Esophagus muscularis mucosa (tissue), 4 donors: ENCODE data around the gene CFAP161. TPM values are rescaled to one million over a fixed set of nuclear protein-coding genes. Genes with fewer than 3 reads are reported as not detected.

Experiments used
- DNase-seq: peaks from one replicate; pipeline ENCODE4 v3.0.0-alpha.2; 2017; ENCODE audit errors: extremely low spot score
- H3K27ac ChIP-seq, 4 donors: fragments of 200-600 bp; sonication (generic); replicated peaks in 1 of 4; 1 replicate in 3 of 4; 2 replicates in 1 of 4; pipeline ENCODE4 v1.5.1; 2016 to 2019; ENCODE audit warnings: mild to moderate bottlenecking in 1 of 4
- H3K27me3 ChIP-seq, 4 donors: fragments of 200-600 bp; sonication (generic); one replicate each; pipeline versions ENCODE4 v1.5.1 to v1.6.0; 2016 to 2019
- H3K36me3 ChIP-seq, 4 donors: fragments of 200-600 bp; sonication (generic); one replicate each; pipeline ENCODE4 v1.5.1; 2016 to 2019
- H3K4me1 ChIP-seq, 4 donors: fragments of 200-600 bp; sonication (generic); one replicate each; pipeline ENCODE4 v1.5.1; 2016 to 2019
- H3K4me3 ChIP-seq, 4 donors: fragments of 200-600 bp; sonication (generic); 1 replicate in 2 of 4; 2 replicates in 2 of 4; pipeline ENCODE4 v1.5.1; 2016 to 2019; ENCODE audit warnings: mild to moderate bottlenecking in 4 of 4, moderate library complexity in 1 of 4
- H3K9me3 ChIP-seq, 4 donors: fragments of 200-600 bp; sonication (generic); 1 replicate in 3 of 4; 2 replicates in 1 of 4; pipeline ENCODE4 v1.5.1; 2016 to 2019
- CTCF ChIP-seq, 3 experiments: fragments of 200-600 bp in 2 of 3; fragments of 450-650 bp in 1 of 3; sonication (generic) in 2 of 3; IDR thresholded peaks; one replicate each; pipeline ENCODE4 v1.5.1; 2017 to 2019; ENCODE audit warnings: antibody characterized with exemption in 3 of 3, mild to moderate bottlenecking in 2 of 3, moderate library complexity in 1 of 3
- EP300 ChIP-seq: sonication (generic); formaldehyde crosslinking; IDR thresholded peaks from one replicate; pipeline ENCODE4 v1.6.1; 2017; ENCODE audit warnings: antibody characterized with exemption
- POLR2A ChIP-seq: fragments of 450-650 bp; IDR thresholded peaks from one replicate; pipeline ENCODE4 v1.6.1; 2017; ENCODE audit warnings: antibody characterized with exemption, moderate library complexity, mild to moderate bottlenecking, low read depth
- POLR2AphosphoS5 ChIP-seq, 2 donors: sonication (generic); formaldehyde crosslinking; IDR thresholded peaks; one replicate each; pipeline ENCODE4 v1.6.1; 2017; ENCODE audit warnings: antibody characterized with exemption in 2 of 2
- WGBS: methylation state at CpG from one replicate; pipeline ENCODE4 v1.1.5; 2018; 5-methylcytosine and 5-hydroxymethylcytosine counted together
- intact Hi-C: fragments of 100-400 bp; cut with DNase I; formaldehyde crosslinking; loops from one replicate; pipeline ENCODE4 v1.15.1; 2023
- total RNA-seq, 4 donors: library from RNA; depleted of rRNA; stranded (reverse); fragments of >200 nt; gene quantifications; one replicate each; pipeline versions ENCODE4 v1.1.0 to v1.2.1, GENCODE V29; 2016

Gene CFAP161
- total RNA-seq, 4 donors from 2014 or later, result 0.66 to 0.71 TPM; not detected in 2

- H3K36me3 ChIP-seq, result no peaks in the 10 kb centered on the region
- no peaks in the 10 kb centered on the region for H3K27me3 ChIP-seq
- peak overlapping the region; percentile 39 to 53 (median 46) for H3K27ac ChIP-seq
- intact Hi-C loops, result no loop called here
- 47% methylated on average over 10 of the region's 11 CpGs for WGBS
- H3K4me1 ChIP-seq, result peaks cover 20 to 36% (median 26%) of the 10 kb centered on the region in 4 donors
- TF ChIP-seq CTCF (IDR thresholded peaks at IDR 0.05) (no peak), POLR2AphosphoS5 (IDR thresholded peaks at IDR 0.05) (peak; percentile 45 to 53)
- no peak for DNase-seq
- no peaks in the 10 kb centered on the region for H3K9me3 ChIP-seq
- H3K4me3 ChIP-seq, result no peak overlapping the region
These were observed 26.5 kb downstream of the CFAP161 start for GRCh38 chr15:81160312-81161159.

- Histone ChIP-seq H3K27ac (peak overlapping the region; percentile 39 to 53 (median 46)), H3K36me3 (no peaks in the 10 kb centered on the region), H3K4me3 (no peak overlapping the region), H3K4me1 (peaks cover 20 to 31% (median 21%) of the 10 kb centered on the region in 4 donors), H3K27me3 (no peaks in the 10 kb centered on the region), H3K9me3 (no peaks in the 10 kb centered on the region)
- no peak for TF ChIP-seq EP300
- no peak for TF ChIP-seq CTCF (IDR thresholded peaks at IDR 0.05)
- TF ChIP-seq POLR2AphosphoS5 (IDR thresholded peaks at IDR 0.05), result no peak
- TF ChIP-seq POLR2A, result no peak
- intact Hi-C loops, result no loop called here
- no peak for DNase-seq
- 45% methylated on average over 4 of the region's 4 CpGs for WGBS
These were observed 27.1 kb downstream of the CFAP161 start for GRCh38 chr15:81161160-81161673.

GRCh38 chr15:81161851-81162250, 27.8 kb downstream of the CFAP161 start:
- DNase-seq, result no peak
- Histone ChIP-seq H3K9me3 (no peaks in the 10 kb centered on the region), H3K36me3 (no peaks in the 10 kb centered on the region), H3K27ac (peak overlapping the region in 3 of 4 donors; percentile 11 to 53 (median 52)), H3K27me3 (no peaks in the 10 kb centered on the region), H3K4me3 (no peak overlapping the region), H3K4me1 (peaks cover 20 to 31% (median 21%) of the 10 kb centered on the region in 4 donors)
- TF ChIP-seq POLR2AphosphoS5 (IDR thresholded peaks at IDR 0.05), result no peak
- TF ChIP-seq POLR2A, result no peak
- no peak for TF ChIP-seq CTCF (IDR thresholded peaks at IDR 0.05)
- no peak for TF ChIP-seq EP300
- intact Hi-C loops, result no loop called here
- 87% methylated on average over 7 of the region's 7 CpGs for WGBS

GRCh38 chr15:81163961-81164800, 30.1 kb downstream of the CFAP161 start:
- Histone ChIP-seq H3K4me1 (peaks cover 20 to 46% (median 29%) of the 10 kb centered on the region in 4 donors), H3K27me3 (no peaks in the 10 kb centered on the region), H3K9me3 (no peaks in the 10 kb centered on the region), H3K4me3 (no peak overlapping the region), H3K27ac (peak overlapping the region in 1 of 4 donors; percentile 16), H3K36me3 (no peaks in the 10 kb centered on the region)
- no peak for TF ChIP-seq CTCF (IDR thresholded peaks at IDR 0.05)
- TF ChIP-seq POLR2AphosphoS5 (IDR thresholded peaks at IDR 0.05), result no peak
- no peak for TF ChIP-seq POLR2A
- no peak for TF ChIP-seq EP300
- DNase-seq, result no peak
- WGBS, result 68% methylated on average over 3 of the region's 3 CpGs
- intact Hi-C loops, result no loop called here
